H1 (cell line): ENCODE measurements around the gene SPATS2L. TPM values are rescaled to one million over a fixed set of nuclear protein-coding genes. Genes with fewer than 3 reads are reported as not detected.

Experiments
- FOSL1 ChIP-seq: IDR thresholded peaks from 2 replicates; pipeline ENCODE4 v1.6.1; 2011; ENCODE audit warnings: mild to moderate bottlenecking, low read depth, low read length, moderate library complexity; ENCODE audit not compliant: insufficient read depth
- HDAC6 ChIP-seq: IDR thresholded peaks from one replicate; pipeline ENCODE4 v1.7.1; 2012; ENCODE audit warnings: low read depth, mild to moderate bottlenecking, inconsistent platforms, low read length, moderate library complexity
- KDM1A ChIP-seq: fragments of 200-600, 300-600 bp; sonication (generic); IDR thresholded peaks from 2 replicates; pipeline ENCODE4 v1.7.1; 2016; ENCODE audit warnings: mild to moderate bottlenecking, low read length, borderline replicate concordance
- MAX ChIP-seq: IDR thresholded peaks from 2 replicates; pipeline ENCODE4 v1.6.1; 2012; ENCODE audit warnings: inconsistent platforms
- RBBP5 ChIP-seq: IDR thresholded peaks from 2 replicates; pipeline ENCODE4 v1.7.1; 2012; ENCODE audit warnings: low read depth, mild to moderate bottlenecking, inconsistent platforms, low read length, moderate library complexity, borderline replicate concordance
- polyA plus RNA-seq, 7 experiments: library from polyadenylated mRNA; depleted of rRNA in 3 of 7; stranded (reverse) in 5 of 7; unstranded in 2 of 7; fragments of >200 nt in 5 of 7; fragments of 200-250 nt in 2 of 7; gene quantifications; 1 replicate in 5 of 7; 2 replicates in 1 of 7; 4 replicates in 1 of 7; pipeline versions ENCODE4 v1.2.1 to v1.2.3, GENCODE V29; 2011 to 2013; ENCODE audit warnings: missing spikeins in 2 of 7, mixed read lengths in 2 of 7
- total RNA-seq: library from RNA; stranded (reverse); fragmentation: NEBNext Ultra II Directional; extraction: Animal tissue kit (Norgen Biotek cat#: 25700); gene quantifications from 2 replicates; pipeline ENCODE4 v1.2.1, GENCODE V29; 2021

SPATS2L gene
- total and polyA plus RNA-seq, 2 of the 8 experiments (the other 6 are each of a cell fraction or from before 2014, with no cell fraction given), result 67.3 to 189 TPM

- TF ChIP-seq RBBP5, result no peak
- TF ChIP-seq KDM1A, result no peak
- TF ChIP-seq FOSL1, result no peak
- TF ChIP-seq HDAC6, result no peak
- TF ChIP-seq MAX, result no peak
Measured at GRCh38 chr2:200490001-200490400, 183.5 kb downstream of the SPATS2L start (continued).
